ENCODE measurements around the gene RNF208.

DNA sequence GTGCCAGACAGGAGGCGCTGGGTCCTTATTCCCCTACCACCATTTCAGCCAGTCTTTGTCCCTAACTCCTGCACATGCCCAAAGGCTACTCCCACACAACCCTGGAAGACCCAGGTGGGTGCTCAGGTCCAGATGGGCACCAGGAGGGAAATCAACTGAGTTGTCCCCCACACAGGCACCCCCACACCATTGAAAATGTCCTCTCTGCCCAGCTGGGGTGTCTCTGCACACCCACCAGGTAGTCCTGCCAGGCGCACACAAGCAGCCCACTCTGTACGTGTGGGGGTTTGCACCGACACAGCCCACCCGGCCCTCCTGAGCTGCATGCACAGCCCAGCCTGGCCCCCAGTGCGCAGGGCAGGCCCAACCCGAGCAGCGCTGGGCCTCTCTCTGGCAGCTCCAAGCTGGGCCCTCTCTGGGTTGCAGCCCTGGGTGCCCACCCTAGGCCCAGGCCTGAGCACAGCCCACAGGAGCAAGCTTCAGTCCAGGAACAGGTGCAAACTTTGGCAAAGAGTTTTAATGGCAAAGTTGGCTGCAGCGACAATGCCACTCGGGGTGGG lies 2.2 kb downstream of the RNF208 start:
- TF ChIP-seq POLR2A (IDR thresholded peaks at IDR 0.05; ENCODE audit: low read depth, low read length) (no peak), POLR2AphosphoS5 (IDR thresholded peaks at IDR 0.05; ENCODE audit: low read depth, low read length) (no peak), TAF1 (IDR thresholded peaks at IDR 0.05; ENCODE audit: borderline replicate concordance, low read depth, low read length) (no peak)
